Measurements from ENCODE around the gene HAUS7.

The HAUS7 gene

GRCh38 chrX:153411988-153412574, 58.3 kb downstream of the HAUS7 start:
- ChIA-PET POLR2A (no interaction called here), CTCF (no interaction called here)
- TF ChIP-seq, protein P1, sequence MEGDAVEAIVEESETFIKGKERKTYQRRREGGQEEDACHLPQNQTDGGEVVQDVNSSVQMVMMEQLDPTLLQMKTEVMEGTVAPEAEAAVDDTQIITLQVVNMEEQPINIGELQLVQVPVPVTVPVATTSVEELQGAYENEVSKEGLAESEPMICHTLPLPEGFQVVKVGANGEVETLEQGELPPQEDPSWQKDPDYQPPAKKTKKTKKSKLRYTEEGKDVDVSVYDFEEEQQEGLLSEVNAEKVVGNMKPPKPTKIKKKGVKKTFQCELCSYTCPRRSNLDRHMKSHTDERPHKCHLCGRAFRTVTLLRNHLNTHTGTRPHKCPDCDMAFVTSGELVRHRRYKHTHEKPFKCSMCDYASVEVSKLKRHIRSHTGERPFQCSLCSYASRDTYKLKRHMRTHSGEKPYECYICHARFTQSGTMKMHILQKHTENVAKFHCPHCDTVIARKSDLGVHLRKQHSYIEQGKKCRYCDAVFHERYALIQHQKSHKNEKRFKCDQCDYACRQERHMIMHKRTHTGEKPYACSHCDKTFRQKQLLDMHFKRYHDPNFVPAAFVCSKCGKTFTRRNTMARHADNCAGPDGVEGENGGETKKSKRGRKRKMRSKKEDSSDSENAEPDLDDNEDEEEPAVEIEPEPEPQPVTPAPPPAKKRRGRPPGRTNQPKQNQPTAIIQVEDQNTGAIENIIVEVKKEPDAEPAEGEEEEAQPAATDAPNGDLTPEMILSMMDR (IDR thresholded peaks at IDR 0.05; ENCODE audit: control extremely low read depth, extremely low read depth, low read depth, missing control alignments): no peak
- DNase-seq (ENCODE audit: extremely low spot score): no peak

GRCh38 chrX:153411255-153411987, 59.0 kb downstream of the HAUS7 start, which contains the start of gene ZFP92:
Gene ZFP92, plus strand, starts transcription at chrX:153411472. Its CDS starts 6,851 bp downstream, at chrX:153418323.
- TF ChIP-seq, protein P1 (IDR thresholded peaks at IDR 0.05; ENCODE audit: control extremely low read depth, extremely low read depth, low read depth, missing control alignments): no peak
- CTCF ChIA-PET: no interaction called here
- DNase-seq (ENCODE audit: extremely low spot score): peak; percentile 80

DNA sequence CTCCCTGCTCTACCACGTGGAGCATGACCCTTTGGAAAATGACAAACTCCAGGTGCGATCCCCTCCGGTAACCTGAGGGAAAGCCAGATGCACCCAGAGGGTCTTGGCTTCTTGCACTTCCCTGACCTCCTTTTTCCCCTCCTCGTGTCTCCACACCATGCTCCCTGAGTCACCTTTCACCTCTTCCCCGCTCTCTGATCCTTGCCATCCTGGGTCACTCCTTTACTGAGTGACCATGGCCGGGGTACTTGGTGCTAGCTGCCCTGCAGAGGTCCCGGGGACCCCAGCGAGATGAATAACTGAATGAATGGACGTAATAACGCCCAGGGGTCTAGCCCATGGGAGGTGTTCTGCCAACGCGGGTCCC, 59.5 kb downstream of the HAUS7 start:
- DNase-seq (ENCODE audit: extremely low spot score): no peak
- ChIA-PET POLR2A (no interaction called here), CTCF (interaction anchor here (1.3 kb wide), 1 partner anchor 12 kb away, joined by 3 read pairs; no protein-coding TSS in a partner anchor)
- TF ChIP-seq, protein P1 (IDR thresholded peaks at IDR 0.05; ENCODE audit: control extremely low read depth, extremely low read depth, low read depth, missing control alignments): no peak

More at GRCh38 chrX:153411255-153411987, 59.0 kb downstream of the HAUS7 start, which contains the start of gene ZFP92:
- POLR2A ChIA-PET: no interaction called here

DNA sequence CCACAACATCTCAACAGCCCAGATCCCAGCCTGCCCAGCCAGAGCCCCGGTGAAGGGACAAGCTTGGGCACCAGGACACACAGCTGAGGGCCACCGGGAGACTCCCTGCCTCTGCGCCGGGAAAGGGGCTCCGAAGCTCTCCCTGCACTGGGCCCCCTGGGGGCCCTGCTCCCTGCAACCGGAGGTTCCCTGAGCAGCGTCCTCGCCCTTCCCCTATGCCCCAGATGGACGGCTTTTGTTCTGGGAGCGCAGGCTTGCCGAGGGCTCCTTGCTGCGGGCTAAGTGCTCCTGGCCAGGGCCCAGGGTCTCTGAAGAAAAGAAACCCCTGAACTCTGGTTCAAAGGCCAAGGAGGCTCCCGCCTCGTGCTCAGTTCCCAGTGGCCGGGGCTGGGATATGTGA, 60.0 kb downstream of the HAUS7 start:
- ChIA-PET POLR2A (no interaction called here), CTCF (interaction anchor here (1.3 kb wide), 1 partner anchor 11 kb away, joined by 3 read pairs; no protein-coding TSS in a partner anchor)
- TF ChIP-seq, protein P1 (IDR thresholded peaks at IDR 0.05; ENCODE audit: control extremely low read depth, extremely low read depth, low read depth, missing control alignments): no peak
- DNase-seq (ENCODE audit: extremely low spot score): no peak

DNA sequence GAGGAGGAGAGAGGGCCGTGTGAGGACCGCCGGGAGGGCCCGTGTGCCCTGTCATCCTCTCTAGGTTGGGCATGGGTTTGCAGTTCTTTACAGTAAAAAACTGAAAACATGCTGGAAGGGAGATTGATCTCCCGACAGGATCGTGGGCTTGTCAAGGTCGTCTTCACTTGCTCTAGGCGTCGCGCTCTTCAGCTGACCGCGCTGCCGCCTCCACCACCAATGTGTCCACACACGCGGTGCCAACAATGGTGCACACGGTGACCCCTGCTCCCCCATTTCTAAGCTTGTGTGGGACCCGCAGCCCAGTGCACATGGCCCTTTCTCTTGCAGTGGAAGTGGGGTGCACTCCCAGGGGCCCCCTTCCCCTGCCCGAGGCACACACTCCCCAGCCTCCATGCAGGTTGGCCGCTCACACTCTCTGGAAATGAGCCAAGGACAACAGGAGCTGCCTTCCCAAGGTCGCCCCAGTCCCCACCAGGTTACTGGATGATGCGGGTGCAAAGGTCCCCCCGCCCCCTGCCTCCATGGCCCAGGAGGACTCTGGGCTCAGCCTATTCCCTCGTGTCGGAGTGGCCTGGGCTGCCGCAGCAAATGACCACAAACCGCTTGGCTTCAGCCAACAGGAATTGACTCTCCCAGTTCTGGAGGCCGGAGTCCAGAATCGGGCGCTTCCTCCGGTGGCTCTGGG, 60.8 kb downstream of the HAUS7 start:
- POLR2A ChIA-PET: no interaction called here
- DNase-seq (ENCODE audit: extremely low spot score): no peak
- CTCF ChIA-PET: interaction anchor here (1.3 kb wide), 1 partner anchor 10 kb away, joined by 3 read pairs; no protein-coding TSS in a partner anchor
- TF ChIP-seq, protein P1 (IDR thresholded peaks at IDR 0.05; ENCODE audit: control extremely low read depth, extremely low read depth, low read depth, missing control alignments): no peak

GRCh38 chrX:153408871-153409351, 61.5 kb downstream of the HAUS7 start:
- DNase-seq (ENCODE audit: extremely low spot score): no peak
- ChIA-PET POLR2A (no interaction called here), CTCF (no interaction called here)
- TF ChIP-seq, protein P1 (IDR thresholded peaks at IDR 0.05; ENCODE audit: control extremely low read depth, extremely low read depth, low read depth, missing control alignments): no peak

All from GM10248 (cell line).